Nephron (organoid): Measurements from ENCODE around the gene KRT3.

ENCODE experiments used
- H3K27ac Mint-ChIP-seq, 3 experiments: 2 replicates each; pipeline ENCODE4 v1.8.0; 2020; ENCODE audit warnings: mixed read lengths in 3 of 3, mild to moderate bottlenecking in 2 of 3, moderate library complexity in 1 of 3
- H3K27me3 Mint-ChIP-seq: 2 replicates; pipeline ENCODE4 v1.8.0; 2021; ENCODE audit warnings: low read depth, mild to moderate bottlenecking, moderate library complexity, mixed read lengths
- H3K36me3 Mint-ChIP-seq: 2 replicates; pipeline ENCODE4 v1.8.0; 2020; ENCODE audit warnings: low read depth, mixed read lengths
- H3K4me1 Mint-ChIP-seq: 2 replicates; pipeline ENCODE4 v1.8.0; 2020; ENCODE audit warnings: mixed read lengths
- H3K4me3 Mint-ChIP-seq, 3 experiments: 2 replicates each; pipeline ENCODE4 v1.8.0; 2020; ENCODE audit warnings: mild to moderate bottlenecking in 3 of 3, mixed read lengths in 3 of 3, moderate library complexity in 2 of 3
- H3K9me3 Mint-ChIP-seq: 2 replicates; pipeline ENCODE4 v1.8.0; 2020; ENCODE audit warnings: mixed read lengths
- CTCF ChIP-seq, 3 experiments: fragments of 200-600 bp; sonication (generic); IDR thresholded peaks; one replicate each; pipeline ENCODE4 v1.5.0; 2021; ENCODE audit warnings: antibody characterized with exemption in 3 of 3; ENCODE audit not compliant: unreplicated experiment in 3 of 3

KRT3 gene

GRCh38 chr12:52794479-52795331 lies 1.2 kb downstream of the KRT3 start:
- Mint-ChIP-seq H3K9me3 (no peaks in the 10 kb centered on the region), H3K4me1 (no peaks in the 10 kb centered on the region)
- TF ChIP-seq CTCF (IDR thresholded peaks at IDR 0.05; ENCODE audit: unreplicated experiment in 3 of 3): no peak

GRCh38 chr12:52792185-52793029 lies 3.5 kb downstream of the KRT3 start:
- Mint-ChIP-seq H3K4me1 (no peaks in the 10 kb centered on the region), H3K27me3 (peaks cover 41% of the 10 kb centered on the region), H3K27ac (no peak overlapping the region), H3K36me3 (no peaks in the 10 kb centered on the region), H3K9me3 (no peaks in the 10 kb centered on the region), H3K4me3 (no peak overlapping the region)
- no peak for TF ChIP-seq CTCF (IDR thresholded peaks at IDR 0.05; ENCODE audit: unreplicated experiment in 3 of 3)

More at GRCh38 chr12:52794479-52795331, 1.2 kb downstream of the KRT3 start:
- H3K4me3 Mint-ChIP-seq: no peak overlapping the region
- peaks cover 27% of the 10 kb centered on the region for H3K27me3 Mint-ChIP-seq
- no peak overlapping the region for H3K27ac Mint-ChIP-seq
- H3K36me3 Mint-ChIP-seq: no peaks in the 10 kb centered on the region

GRCh38 chr12:52791271-52792184 lies 4.4 kb downstream of the KRT3 start:
- Mint-ChIP-seq H3K4me3 (no peak overlapping the region), H3K9me3 (no peaks in the 10 kb centered on the region), H3K27me3 (peaks cover 45% of the 10 kb centered on the region), H3K27ac (no peak overlapping the region), H3K4me1 (no peaks in the 10 kb centered on the region), H3K36me3 (no peaks in the 10 kb centered on the region)
- TF ChIP-seq CTCF (IDR thresholded peaks at IDR 0.05; ENCODE audit: unreplicated experiment in 3 of 3): no peak

GRCh38 chr12:52790427-52791270 lies 5.3 kb downstream of the KRT3 start:
- H3K4me1 Mint-ChIP-seq: no peaks in the 10 kb centered on the region
- no peak for TF ChIP-seq CTCF (IDR thresholded peaks at IDR 0.05; ENCODE audit: unreplicated experiment in 3 of 3)
- no peak overlapping the region for H3K4me3 Mint-ChIP-seq
- no peaks in the 10 kb centered on the region for H3K36me3 Mint-ChIP-seq
- H3K9me3 Mint-ChIP-seq: no peaks in the 10 kb centered on the region
- peaks cover 47% of the 10 kb centered on the region for H3K27me3 Mint-ChIP-seq
- no peak overlapping the region for H3K27ac Mint-ChIP-seq
